WTC11 (cell line): Measurements from ENCODE around the gene BDKRB2. TPM values are rescaled to one million over a fixed set of nuclear protein-coding genes. Genes with fewer than 3 reads are reported as not detected.

ENCODE experiments used
- ATAC-seq: fragments of 200-7000 bp; cut with Tn5 transposase; 2 replicates; pipeline ENCODE4 v1.10.0; 2021; ENCODE audit warnings: mild to moderate bottlenecking, moderate library complexity
- CTCF ChIA-PET: fragments of 300-600 bp; sonication (Branson Sonifier 250); formaldehyde crosslinking; loops from one replicate; lab custom pipeline; 2021; ENCODE audit warnings: antibody characterized with exemption; lab: Charles Lee
- POLR2A ChIA-PET: fragments of 350-600 bp; sonication (Branson Sonifier 250); formaldehyde crosslinking; loops from one replicate; lab custom pipeline; 2021; ENCODE audit warnings: antibody characterized with exemption; lab: Charles Lee
- DNase-seq: peaks from one replicate; pipeline ENCODE4 v3.0.0; 2021; ENCODE audit warnings: low spot score
- H3K27ac Mint-ChIP-seq: 2 replicates; pipeline ENCODE4 v1.8.0; 2021; ENCODE audit warnings: mixed read lengths
- H3K27me3 Mint-ChIP-seq: 2 replicates; pipeline ENCODE4 v1.8.0; 2021; ENCODE audit warnings: low read depth, mild to moderate bottlenecking, moderate library complexity, mixed read lengths
- H3K36me3 Mint-ChIP-seq: 2 replicates; pipeline ENCODE4 v1.8.0; 2021; ENCODE audit warnings: mixed read lengths
- H3K4me1 Mint-ChIP-seq: 2 replicates; pipeline ENCODE4 v1.8.0; 2022; ENCODE audit warnings: mixed read lengths
- H3K4me3 Mint-ChIP-seq: 2 replicates; pipeline ENCODE4 v1.8.0; 2021; ENCODE audit warnings: mild to moderate bottlenecking, moderate library complexity, mixed read lengths
- H3K9me3 Mint-ChIP-seq: 2 replicates; pipeline ENCODE4 v1.8.0; 2021; ENCODE audit warnings: mixed read lengths
- CTCF ChIP-seq: fragments of 200-600 bp; IDR thresholded peaks from 2 replicates; pipeline ENCODE4 v1.8.0; 2022; ENCODE audit warnings: antibody characterized with exemption
- E2F5 ChIP-seq: sonication (generic); formaldehyde crosslinking; IDR thresholded peaks from 2 replicates; pipeline ENCODE4 v1.8.1; 2022; ENCODE audit warnings: mild to moderate bottlenecking, moderate library complexity, missing genetic modification reagents
- EMX1 ChIP-seq: fragments of 250-450 bp; sonication (Bioruptor Pico); IDR thresholded peaks from 2 replicates; pipeline ENCODE4 v1.8.0; 2021; ENCODE audit warnings: mild to moderate bottlenecking
- FOXP1 ChIP-seq: sonication (generic); formaldehyde crosslinking; IDR thresholded peaks from 2 replicates; pipeline ENCODE4 v1.8.0; 2022; ENCODE audit warnings: missing genetic modification reagents, mild to moderate bottlenecking, moderate library complexity, borderline replicate concordance
- GABPB1 ChIP-seq: sonication (generic); formaldehyde crosslinking; IDR thresholded peaks from 2 replicates; pipeline ENCODE4 v1.8.1; 2023; ENCODE audit warnings: mild to moderate bottlenecking, missing genetic modification reagents
- HMGA2 ChIP-seq: fragments of 250-450 bp; sonication (Bioruptor Pico); IDR thresholded peaks from 2 replicates; pipeline ENCODE4 v1.4.0; 2021; ENCODE audit warnings: mild to moderate bottlenecking, moderate library complexity
- HMGXB4 ChIP-seq: sonication (generic); formaldehyde crosslinking; IDR thresholded peaks from 2 replicates; pipeline ENCODE4 v1.8.1; 2023; ENCODE audit warnings: mild to moderate bottlenecking, moderate library complexity, missing genetic modification reagents
- MAX ChIP-seq: sonication (generic); formaldehyde crosslinking; IDR thresholded peaks from 2 replicates; pipeline ENCODE4 v1.8.0; 2022; ENCODE audit warnings: mild to moderate bottlenecking, missing genetic modification reagents
- MYBL2 ChIP-seq: sonication (generic); formaldehyde crosslinking; IDR thresholded peaks from 2 replicates; pipeline ENCODE4 v1.8.1; 2023; ENCODE audit warnings: mild to moderate bottlenecking, moderate library complexity, missing genetic modification reagents
- PREB ChIP-seq: sonication (generic); formaldehyde crosslinking; IDR thresholded peaks from 2 replicates; pipeline ENCODE4 v1.8.1; 2022; ENCODE audit warnings: mild to moderate bottlenecking, missing genetic modification reagents, moderate library complexity, borderline replicate concordance
- ZNF317 ChIP-seq: sonication (generic); formaldehyde crosslinking; IDR thresholded peaks from 2 replicates; pipeline ENCODE4 v1.8.1; 2023; ENCODE audit warnings: low read depth, mild to moderate bottlenecking, moderate library complexity, missing genetic modification reagents, borderline replicate concordance
- ZNF423 ChIP-seq: fragments of 250-450 bp; sonication (Bioruptor Pico); IDR thresholded peaks from 2 replicates; pipeline ENCODE4 v2.1.2; 2022; ENCODE audit warnings: mild to moderate bottlenecking, moderate library complexity
- total RNA-seq: library from RNA; stranded (reverse); gene quantifications from 3 replicates; pipeline ENCODE4 v1.2.3, GENCODE V29; 2021
- TF ChIP-seq, protein P1 (sequence below): sonication (generic); formaldehyde crosslinking; IDR thresholded peaks from 2 replicates; pipeline ENCODE4 v1.8.0; 2022; ENCODE audit warnings: mild to moderate bottlenecking, missing genetic modification reagents
- TF ChIP-seq, protein P2 (sequence below): fragments of 250-450 bp; sonication (Bioruptor Pico); IDR thresholded peaks from 2 replicates; pipeline ENCODE4 v1.9.0; 2021; ENCODE audit warnings: mild to moderate bottlenecking

BDKRB2 gene
- total RNA-seq, 1 experiment from 2014 or later = 0.17 TPM

DNA sequence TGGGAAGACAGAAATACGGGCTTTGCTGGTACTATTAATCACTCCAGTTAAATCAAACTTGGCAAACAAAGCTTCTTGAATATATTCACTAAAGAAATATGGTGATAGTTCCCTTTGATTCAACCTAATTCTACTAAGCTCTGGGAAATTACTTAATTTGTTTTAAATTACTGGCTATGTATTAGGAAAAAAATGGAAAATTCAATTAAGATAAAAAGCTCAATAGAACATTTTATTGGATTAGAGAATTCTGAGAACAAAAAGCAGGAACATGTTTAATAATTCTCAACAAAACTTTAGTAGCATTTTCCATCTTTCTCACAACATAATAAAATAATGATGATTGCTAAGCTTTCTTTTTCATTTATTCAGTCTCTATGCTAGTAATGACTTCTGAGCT lies 81.6 kb downstream of the BDKRB2 start (continued):
- TF ChIP-seq PREB (CRISPR knock-in tag) = no peak

GRCh38 chr14:96287856-96288255 lies 83.2 kb downstream of the BDKRB2 start:
- no peak for DNase-seq
- H3K4me1 Mint-ChIP-seq = no peaks in the 10 kb centered on the region
- CTCF ChIA-PET = interaction anchor here (2.8 kb wide), 1 partner anchor 187 kb away, joined by 11 read pairs; no protein-coding TSS in a partner anchor

More at GRCh38 chr14:96287856-96288255, 83.2 kb downstream of the BDKRB2 start:
- H3K4me3 Mint-ChIP-seq = no peak overlapping the region
- TF ChIP-seq HMGXB4 (no peak), CTCF (no peak), HMGA2 (no peak), EMX1 (CRISPR knock-in tag) (no peak), ZNF423 (CRISPR knock-in tag) (no peak), FOXP1 (CRISPR knock-in tag) (no peak), GABPB1 (CRISPR knock-in tag) (no peak), PREB (CRISPR knock-in tag) (no peak), E2F5 (CRISPR knock-in tag) (no peak), ZNF317 (CRISPR knock-in tag) (no peak), MYBL2 (CRISPR knock-in tag) (no peak), MAX (CRISPR knock-in tag) (no peak)
- TF ChIP-seq, protein P1, sequence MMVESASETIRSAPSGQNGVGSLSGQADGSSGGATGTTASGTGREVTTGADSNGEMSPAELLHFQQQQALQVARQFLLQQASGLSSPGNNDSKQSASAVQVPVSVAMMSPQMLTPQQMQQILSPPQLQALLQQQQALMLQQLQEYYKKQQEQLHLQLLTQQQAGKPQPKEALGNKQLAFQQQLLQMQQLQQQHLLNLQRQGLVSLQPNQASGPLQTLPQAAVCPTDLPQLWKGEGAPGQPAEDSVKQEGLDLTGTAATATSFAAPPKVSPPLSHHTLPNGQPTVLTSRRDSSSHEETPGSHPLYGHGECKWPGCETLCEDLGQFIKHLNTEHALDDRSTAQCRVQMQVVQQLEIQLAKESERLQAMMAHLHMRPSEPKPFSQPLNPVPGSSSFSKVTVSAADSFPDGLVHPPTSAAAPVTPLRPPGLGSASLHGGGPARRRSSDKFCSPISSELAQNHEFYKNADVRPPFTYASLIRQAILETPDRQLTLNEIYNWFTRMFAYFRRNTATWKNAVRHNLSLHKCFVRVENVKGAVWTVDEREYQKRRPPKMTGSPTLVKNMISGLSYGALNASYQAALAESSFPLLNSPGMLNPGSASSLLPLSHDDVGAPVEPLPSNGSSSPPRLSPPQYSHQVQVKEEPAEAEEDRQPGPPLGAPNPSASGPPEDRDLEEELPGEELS (CRISPR knock-in tag) = no peak
- TF ChIP-seq, protein P2, sequence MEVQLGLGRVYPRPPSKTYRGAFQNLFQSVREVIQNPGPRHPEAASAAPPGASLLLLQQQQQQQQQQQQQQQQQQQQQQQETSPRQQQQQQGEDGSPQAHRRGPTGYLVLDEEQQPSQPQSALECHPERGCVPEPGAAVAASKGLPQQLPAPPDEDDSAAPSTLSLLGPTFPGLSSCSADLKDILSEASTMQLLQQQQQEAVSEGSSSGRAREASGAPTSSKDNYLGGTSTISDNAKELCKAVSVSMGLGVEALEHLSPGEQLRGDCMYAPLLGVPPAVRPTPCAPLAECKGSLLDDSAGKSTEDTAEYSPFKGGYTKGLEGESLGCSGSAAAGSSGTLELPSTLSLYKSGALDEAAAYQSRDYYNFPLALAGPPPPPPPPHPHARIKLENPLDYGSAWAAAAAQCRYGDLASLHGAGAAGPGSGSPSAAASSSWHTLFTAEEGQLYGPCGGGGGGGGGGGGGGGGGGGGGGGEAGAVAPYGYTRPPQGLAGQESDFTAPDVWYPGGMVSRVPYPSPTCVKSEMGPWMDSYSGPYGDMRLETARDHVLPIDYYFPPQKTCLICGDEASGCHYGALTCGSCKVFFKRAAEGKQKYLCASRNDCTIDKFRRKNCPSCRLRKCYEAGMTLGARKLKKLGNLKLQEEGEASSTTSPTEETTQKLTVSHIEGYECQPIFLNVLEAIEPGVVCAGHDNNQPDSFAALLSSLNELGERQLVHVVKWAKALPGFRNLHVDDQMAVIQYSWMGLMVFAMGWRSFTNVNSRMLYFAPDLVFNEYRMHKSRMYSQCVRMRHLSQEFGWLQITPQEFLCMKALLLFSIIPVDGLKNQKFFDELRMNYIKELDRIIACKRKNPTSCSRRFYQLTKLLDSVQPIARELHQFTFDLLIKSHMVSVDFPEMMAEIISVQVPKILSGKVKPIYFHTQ = no peak
- H3K27me3 Mint-ChIP-seq = no peaks in the 10 kb centered on the region
- peaks cover 12% of the 10 kb centered on the region for H3K36me3 Mint-ChIP-seq
- H3K9me3 Mint-ChIP-seq = no peaks in the 10 kb centered on the region
- POLR2A ChIA-PET = no interaction called here
- no peak for ATAC-seq
- H3K27ac Mint-ChIP-seq = 0 out of 2 replicates have a peak overlapping the region, but pooled peaks have one; percentile 19

Other genes with a start within 250 kb of the BDKRB2 start
- gene C14orf132, start 165.5 kb upstream of the BDKRB2 start, total RNA-seq = 14.1 to 17.6 TPM (median 16.0 TPM) in 3 replicates
- 0.11 to 0.27 TPM in 2 of 3 replicates, not detected in the other for gene BDKRB1, start 51.4 kb downstream of the BDKRB2 start, total RNA-seq
- 10.0 to 10.3 TPM (median 10.3 TPM) in 3 replicates for gene ATG2B, start 158.5 kb downstream of the BDKRB2 start, total RNA-seq
- 41.4 to 43.9 TPM (median 43.0 TPM) in 3 replicates for gene GSKIP, start 158.7 kb downstream of the BDKRB2 start, total RNA-seq
- 6.4 to 8.4 TPM (median 6.6 TPM) in 3 replicates for gene AK7, start 187.3 kb downstream of the BDKRB2 start, total RNA-seq